K562 (cell line): ENCODE measurements around the gene WDR20. TPM values are rescaled to one million over a fixed set of nuclear protein-coding genes. Genes with fewer than 3 reads are reported as not detected.

ENCODE experiments used
- CBX8 ChIP-seq: fragments of 200-600 bp; sonication (generic); IDR thresholded peaks from 2 replicates; pipeline ENCODE4 v1.6.1; 2012; ENCODE audit warnings: borderline replicate concordance, mixed run types, low read depth, mild to moderate bottlenecking, moderate library complexity, mixed read lengths, low read length, control low read depth, inconsistent platforms; ENCODE audit not compliant: poor library complexity, severe bottlenecking; ENCODE audit errors: extremely low read depth
- FOSL1 ChIP-seq: fragments of 200-800 bp; sonication (Bioruptor generic); conservative IDR thresholded peaks from 2 replicates; pipeline ENCODE4 v1.6.1; 2016; ENCODE audit warnings: missing genetic modification characterization, missing compliant biosample characterization
- PML ChIP-seq: IDR thresholded peaks from 2 replicates; pipeline ENCODE4 v1.6.1; 2012; ENCODE audit warnings: low read length, inconsistent platforms
- POLR3A ChIP-seq: IDR thresholded peaks from 2 replicates; pipeline ENCODE4 v1.6.1; 2011; ENCODE audit warnings: borderline replicate concordance, mild to moderate bottlenecking, moderate library complexity; ENCODE audit not compliant: insufficient read length, insufficient read depth; ENCODE audit errors: extremely low read depth
- SMARCA5 ChIP-seq: fragments of 450-650 bp; IDR thresholded peaks from 2 replicates; pipeline ENCODE4 v1.6.1; 2016
- TCFL5 ChIP-seq: fragments of 250-450 bp; sonication (Bioruptor Pico); conservative IDR thresholded peaks from 2 replicates; pipeline ENCODE4 v1.6.1; 2021; ENCODE audit warnings: mild to moderate bottlenecking, moderate library complexity, matching md5 sums
- TRIM28 ChIP-seq: fragments of 450-650 bp; IDR thresholded peaks from 2 replicates; pipeline ENCODE4 v1.6.1; 2017
- ZC3H11A ChIP-seq: IDR thresholded peaks from 2 replicates; pipeline ENCODE4 v1.6.1; 2012; ENCODE audit warnings: low read depth, low read length, improper control_type of control experiment
- ZNF354B ChIP-seq: fragments of 250-450 bp; sonication (Bioruptor Pico); IDR thresholded peaks from 2 replicates; pipeline ENCODE4 v1.4.0; 2020
- ZNF551 ChIP-seq: fragments of 250-450 bp; sonication (Bioruptor Pico); IDR thresholded peaks from 2 replicates; pipeline ENCODE4 v1.5.0; 2021; ENCODE audit warnings: mild to moderate bottlenecking, moderate library complexity
- polyA plus RNA-seq, 8 experiments: library from polyadenylated mRNA; depleted of rRNA in 4 of 8; stranded (reverse) in 5 of 8; unstranded in 3 of 8; fragments of >200 nt; fragmentation: Nextera tagmentation in 2 of 8; fragmentation: Illumina TruSeq in 1 of 8; extraction: Ambion mirVana in 2 of 8; extraction: Trizol in 1 of 8; gene quantifications; 2 replicates each; pipeline versions ENCODE4 v1.2.1 to v1.2.3, GENCODE V29; 2011 to 2014; ENCODE audit warnings: inconsistent platforms in 1 of 8, missing spikeins in 1 of 8
- total RNA-seq, 7 experiments: library from RNA; depleted of rRNA in 6 of 7; stranded (reverse); fragments of >200 nt in 6 of 7; fragmentation: Illumina TruSeq in 2 of 7; extraction: Trizol in 2 of 7; gene quantifications; 2 replicates each; pipeline versions ENCODE4 v1.2.1 to v1.2.3, GENCODE V29; 2011 to 2021; ENCODE audit warnings: low replicate concordance in 1 of 7
- TF ChIP-seq, protein P1 (sequence below): sonication (generic); formaldehyde crosslinking; IDR thresholded peaks from 2 replicates; pipeline ENCODE4 v1.8.1; 2023; ENCODE audit warnings: mild to moderate bottlenecking, missing genetic modification reagents
- TF ChIP-seq, protein P2 (sequence below): sonication (generic); formaldehyde crosslinking; IDR thresholded peaks from 2 replicates; pipeline ENCODE4 v1.8.1; 2022; ENCODE audit warnings: missing genetic modification reagents
- TF ChIP-seq, protein P3 (sequence below): fragments of 450-650 bp; IDR thresholded peaks from 2 replicates; pipeline ENCODE4 v1.6.1; 2016; ENCODE audit warnings: mild to moderate bottlenecking, moderate library complexity

WDR20 gene
- total and polyA plus RNA-seq, 9 of the 15 experiments (the other 6 are each of a cell fraction or from before 2014, with no cell fraction given) = 7.0 to 15.3 (median 11.8) TPM

DNA sequence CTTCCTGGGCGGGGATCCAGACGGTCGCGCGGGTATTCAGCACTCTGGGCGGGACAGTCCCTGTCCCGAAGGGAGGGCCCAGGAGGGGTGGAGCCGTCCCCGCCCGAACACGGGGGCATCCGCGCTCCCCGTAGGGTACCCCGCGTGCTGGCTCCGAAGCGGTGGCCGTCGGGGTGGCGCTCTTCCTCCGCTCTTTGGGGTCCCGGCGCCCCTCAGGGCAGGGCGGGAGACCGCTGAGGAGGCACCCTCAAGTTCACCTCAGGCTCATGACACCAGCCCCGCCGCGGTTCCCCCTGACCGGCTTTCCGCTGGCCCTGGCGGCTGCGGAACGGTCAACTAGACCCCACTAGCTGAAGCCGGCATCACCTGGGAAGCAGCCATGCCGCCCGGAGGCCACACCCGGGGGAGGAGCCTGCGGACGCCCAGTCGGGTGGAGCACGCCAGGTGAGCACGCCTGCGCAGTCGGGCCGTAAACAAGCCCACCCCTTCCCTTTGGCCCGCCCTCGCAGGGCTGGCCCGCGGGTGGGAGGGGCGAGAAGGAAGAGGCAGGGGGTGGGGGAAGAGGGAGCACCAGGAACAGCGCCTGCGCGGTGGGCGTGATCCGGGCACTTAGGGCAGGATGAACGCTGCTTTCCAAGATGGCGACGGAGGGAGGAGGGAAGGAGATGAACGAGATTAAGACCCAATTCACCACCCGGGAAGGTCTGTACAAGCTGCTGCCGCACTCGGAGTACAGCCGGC is at the start of gene WDR20 (continued):
- TF ChIP-seq, protein P1, sequence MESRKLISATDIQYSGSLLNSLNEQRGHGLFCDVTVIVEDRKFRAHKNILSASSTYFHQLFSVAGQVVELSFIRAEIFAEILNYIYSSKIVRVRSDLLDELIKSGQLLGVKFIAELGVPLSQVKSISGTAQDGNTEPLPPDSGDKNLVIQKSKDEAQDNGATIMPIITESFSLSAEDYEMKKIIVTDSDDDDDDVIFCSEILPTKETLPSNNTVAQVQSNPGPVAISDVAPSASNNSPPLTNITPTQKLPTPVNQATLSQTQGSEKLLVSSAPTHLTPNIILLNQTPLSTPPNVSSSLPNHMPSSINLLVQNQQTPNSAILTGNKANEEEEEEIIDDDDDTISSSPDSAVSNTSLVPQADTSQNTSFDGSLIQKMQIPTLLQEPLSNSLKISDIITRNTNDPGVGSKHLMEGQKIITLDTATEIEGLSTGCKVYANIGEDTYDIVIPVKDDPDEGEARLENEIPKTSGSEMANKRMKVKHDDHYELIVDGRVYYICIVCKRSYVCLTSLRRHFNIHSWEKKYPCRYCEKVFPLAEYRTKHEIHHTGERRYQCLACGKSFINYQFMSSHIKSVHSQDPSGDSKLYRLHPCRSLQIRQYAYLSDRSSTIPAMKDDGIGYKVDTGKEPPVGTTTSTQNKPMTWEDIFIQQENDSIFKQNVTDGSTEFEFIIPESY (CRISPR knock-in tag) = no peak
- TF ChIP-seq, protein P2, sequence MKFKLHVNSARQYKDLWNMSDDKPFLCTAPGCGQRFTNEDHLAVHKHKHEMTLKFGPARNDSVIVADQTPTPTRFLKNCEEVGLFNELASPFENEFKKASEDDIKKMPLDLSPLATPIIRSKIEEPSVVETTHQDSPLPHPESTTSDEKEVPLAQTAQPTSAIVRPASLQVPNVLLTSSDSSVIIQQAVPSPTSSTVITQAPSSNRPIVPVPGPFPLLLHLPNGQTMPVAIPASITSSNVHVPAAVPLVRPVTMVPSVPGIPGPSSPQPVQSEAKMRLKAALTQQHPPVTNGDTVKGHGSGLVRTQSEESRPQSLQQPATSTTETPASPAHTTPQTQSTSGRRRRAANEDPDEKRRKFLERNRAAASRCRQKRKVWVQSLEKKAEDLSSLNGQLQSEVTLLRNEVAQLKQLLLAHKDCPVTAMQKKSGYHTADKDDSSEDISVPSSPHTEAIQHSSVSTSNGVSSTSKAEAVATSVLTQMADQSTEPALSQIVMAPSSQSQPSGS = no peak
- TF ChIP-seq FOSL1 (tag) (no peak), PML (no peak), ZNF354B (CRISPR knock-in tag) (no peak), ZNF551 (CRISPR knock-in tag) (no peak), TCFL5 (CRISPR knock-in tag) (no peak), ZC3H11A (no peak), SMARCA5 (no peak), POLR3A (no peak), CBX8 (no peak), TRIM28 (no peak)
- TF ChIP-seq, protein P3, sequence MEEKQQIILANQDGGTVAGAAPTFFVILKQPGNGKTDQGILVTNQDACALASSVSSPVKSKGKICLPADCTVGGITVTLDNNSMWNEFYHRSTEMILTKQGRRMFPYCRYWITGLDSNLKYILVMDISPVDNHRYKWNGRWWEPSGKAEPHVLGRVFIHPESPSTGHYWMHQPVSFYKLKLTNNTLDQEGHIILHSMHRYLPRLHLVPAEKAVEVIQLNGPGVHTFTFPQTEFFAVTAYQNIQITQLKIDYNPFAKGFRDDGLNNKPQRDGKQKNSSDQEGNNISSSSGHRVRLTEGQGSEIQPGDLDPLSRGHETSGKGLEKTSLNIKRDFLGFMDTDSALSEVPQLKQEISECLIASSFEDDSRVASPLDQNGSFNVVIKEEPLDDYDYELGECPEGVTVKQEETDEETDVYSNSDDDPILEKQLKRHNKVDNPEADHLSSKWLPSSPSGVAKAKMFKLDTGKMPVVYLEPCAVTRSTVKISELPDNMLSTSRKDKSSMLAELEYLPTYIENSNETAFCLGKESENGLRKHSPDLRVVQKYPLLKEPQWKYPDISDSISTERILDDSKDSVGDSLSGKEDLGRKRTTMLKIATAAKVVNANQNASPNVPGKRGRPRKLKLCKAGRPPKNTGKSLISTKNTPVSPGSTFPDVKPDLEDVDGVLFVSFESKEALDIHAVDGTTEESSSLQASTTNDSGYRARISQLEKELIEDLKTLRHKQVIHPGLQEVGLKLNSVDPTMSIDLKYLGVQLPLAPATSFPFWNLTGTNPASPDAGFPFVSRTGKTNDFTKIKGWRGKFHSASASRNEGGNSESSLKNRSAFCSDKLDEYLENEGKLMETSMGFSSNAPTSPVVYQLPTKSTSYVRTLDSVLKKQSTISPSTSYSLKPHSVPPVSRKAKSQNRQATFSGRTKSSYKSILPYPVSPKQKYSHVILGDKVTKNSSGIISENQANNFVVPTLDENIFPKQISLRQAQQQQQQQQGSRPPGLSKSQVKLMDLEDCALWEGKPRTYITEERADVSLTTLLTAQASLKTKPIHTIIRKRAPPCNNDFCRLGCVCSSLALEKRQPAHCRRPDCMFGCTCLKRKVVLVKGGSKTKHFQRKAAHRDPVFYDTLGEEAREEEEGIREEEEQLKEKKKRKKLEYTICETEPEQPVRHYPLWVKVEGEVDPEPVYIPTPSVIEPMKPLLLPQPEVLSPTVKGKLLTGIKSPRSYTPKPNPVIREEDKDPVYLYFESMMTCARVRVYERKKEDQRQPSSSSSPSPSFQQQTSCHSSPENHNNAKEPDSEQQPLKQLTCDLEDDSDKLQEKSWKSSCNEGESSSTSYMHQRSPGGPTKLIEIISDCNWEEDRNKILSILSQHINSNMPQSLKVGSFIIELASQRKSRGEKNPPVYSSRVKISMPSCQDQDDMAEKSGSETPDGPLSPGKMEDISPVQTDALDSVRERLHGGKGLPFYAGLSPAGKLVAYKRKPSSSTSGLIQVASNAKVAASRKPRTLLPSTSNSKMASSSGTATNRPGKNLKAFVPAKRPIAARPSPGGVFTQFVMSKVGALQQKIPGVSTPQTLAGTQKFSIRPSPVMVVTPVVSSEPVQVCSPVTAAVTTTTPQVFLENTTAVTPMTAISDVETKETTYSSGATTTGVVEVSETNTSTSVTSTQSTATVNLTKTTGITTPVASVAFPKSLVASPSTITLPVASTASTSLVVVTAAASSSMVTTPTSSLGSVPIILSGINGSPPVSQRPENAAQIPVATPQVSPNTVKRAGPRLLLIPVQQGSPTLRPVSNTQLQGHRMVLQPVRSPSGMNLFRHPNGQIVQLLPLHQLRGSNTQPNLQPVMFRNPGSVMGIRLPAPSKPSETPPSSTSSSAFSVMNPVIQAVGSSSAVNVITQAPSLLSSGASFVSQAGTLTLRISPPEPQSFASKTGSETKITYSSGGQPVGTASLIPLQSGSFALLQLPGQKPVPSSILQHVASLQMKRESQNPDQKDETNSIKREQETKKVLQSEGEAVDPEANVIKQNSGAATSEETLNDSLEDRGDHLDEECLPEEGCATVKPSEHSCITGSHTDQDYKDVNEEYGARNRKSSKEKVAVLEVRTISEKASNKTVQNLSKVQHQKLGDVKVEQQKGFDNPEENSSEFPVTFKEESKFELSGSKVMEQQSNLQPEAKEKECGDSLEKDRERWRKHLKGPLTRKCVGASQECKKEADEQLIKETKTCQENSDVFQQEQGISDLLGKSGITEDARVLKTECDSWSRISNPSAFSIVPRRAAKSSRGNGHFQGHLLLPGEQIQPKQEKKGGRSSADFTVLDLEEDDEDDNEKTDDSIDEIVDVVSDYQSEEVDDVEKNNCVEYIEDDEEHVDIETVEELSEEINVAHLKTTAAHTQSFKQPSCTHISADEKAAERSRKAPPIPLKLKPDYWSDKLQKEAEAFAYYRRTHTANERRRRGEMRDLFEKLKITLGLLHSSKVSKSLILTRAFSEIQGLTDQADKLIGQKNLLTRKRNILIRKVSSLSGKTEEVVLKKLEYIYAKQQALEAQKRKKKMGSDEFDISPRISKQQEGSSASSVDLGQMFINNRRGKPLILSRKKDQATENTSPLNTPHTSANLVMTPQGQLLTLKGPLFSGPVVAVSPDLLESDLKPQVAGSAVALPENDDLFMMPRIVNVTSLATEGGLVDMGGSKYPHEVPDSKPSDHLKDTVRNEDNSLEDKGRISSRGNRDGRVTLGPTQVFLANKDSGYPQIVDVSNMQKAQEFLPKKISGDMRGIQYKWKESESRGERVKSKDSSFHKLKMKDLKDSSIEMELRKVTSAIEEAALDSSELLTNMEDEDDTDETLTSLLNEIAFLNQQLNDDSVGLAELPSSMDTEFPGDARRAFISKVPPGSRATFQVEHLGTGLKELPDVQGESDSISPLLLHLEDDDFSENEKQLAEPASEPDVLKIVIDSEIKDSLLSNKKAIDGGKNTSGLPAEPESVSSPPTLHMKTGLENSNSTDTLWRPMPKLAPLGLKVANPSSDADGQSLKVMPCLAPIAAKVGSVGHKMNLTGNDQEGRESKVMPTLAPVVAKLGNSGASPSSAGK = no peak
